T1000 (cell line): Measurements from ENCODE around the gene OR9Q1.
A peak's percentile ranks its signal among the peaks of the same experiment; 100 is the strongest.
"Not testable (repeated sequence)": the region's sequence is repeated elsewhere in the genome, so short reads cannot be mapped to it uniquely, and the experiment has no call there.

Experiments
- DNase-seq: peaks from one replicate; lab custom pipeline; 2025; ENCODE audit warnings: mixed read lengths; lab: John Stamatoyannopoulos, UW

The OR9Q1 gene

DNA sequence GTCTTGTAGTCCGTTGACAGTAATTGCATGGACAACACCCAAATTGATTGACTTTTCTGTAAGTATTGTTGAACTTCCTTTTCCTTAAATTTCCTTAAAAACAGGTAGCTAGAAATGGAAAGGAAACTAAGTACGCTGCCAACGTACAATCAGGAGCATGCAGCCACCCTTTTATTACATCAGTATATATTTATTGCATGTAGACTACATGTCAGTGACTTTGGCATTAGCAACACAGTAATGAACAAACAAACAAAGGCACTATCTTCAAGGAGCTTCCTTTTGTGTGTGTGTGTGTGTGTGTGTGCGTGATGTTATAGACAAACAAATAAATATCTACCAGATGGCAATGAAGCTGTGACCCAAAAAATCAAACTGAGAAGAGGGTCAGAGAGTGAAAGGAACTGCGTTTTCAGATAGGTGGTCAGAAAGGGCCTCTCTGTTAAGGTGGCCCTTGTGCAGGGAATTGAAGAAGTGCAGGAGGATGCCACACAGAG lies at the start of gene OR9Q1:
Gene OR9Q1 (plus strand): TSS at position 447 of the 497 bp plus-strand sequence. CDS start 155,564 bp downstream, outside the sequence.
- no peak for DNase-seq

DNA sequence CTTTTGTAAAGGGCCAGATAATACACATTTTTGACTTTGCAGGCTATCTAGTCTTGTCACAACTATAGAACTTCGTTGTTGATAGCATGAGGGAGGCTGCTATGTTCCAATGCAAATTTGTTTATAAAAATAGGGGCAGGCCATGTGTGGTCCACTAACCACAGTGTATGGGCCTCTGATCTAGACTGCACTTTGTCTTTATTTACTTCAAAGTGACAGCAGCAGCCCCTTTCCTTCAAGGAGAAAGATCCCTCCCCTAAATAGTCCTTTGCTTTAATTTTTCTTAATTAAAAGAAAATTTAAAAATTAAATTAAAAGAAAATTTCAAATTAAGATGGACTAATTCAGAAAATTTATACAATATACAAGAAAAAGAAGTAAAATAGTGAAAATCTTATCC lies 49.5 kb upstream of the OR9Q1 start:
- no peak for DNase-seq

DNA sequence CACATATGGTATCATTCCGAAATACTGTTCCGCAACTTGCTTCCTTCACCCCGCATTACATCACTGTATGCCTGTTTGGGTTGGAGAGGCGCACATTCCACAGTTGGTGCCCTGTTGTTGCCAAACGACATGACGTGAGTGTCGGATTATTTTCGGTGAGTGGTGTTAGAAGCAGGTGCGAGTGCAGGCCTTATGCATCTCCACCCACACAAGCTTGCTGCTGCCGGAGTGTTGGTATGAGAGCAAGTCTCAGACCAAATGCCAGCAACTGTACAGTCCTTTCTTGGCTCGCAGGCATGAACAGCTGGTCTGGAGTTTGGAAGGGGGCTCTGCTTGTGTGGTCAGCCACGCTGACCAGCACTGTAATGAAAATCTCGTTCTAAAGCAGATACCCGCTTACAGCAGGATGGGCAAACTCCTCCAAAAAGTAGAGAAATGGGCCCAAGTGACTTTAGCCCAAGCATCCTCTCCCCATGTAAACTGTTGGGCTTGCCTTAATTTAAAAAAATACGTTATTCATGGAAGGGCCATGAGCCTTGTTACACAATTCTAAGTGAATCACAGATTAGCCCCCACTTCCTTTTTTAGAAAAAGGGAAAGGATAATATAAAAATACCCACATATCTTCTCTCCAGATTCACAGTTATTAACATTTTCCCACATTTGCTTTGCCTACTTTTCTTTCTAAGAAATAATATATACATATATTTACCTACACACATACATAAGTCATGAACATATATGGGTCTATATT lies 48.7 kb upstream of the OR9Q1 start:
- no peak for DNase-seq

DNA sequence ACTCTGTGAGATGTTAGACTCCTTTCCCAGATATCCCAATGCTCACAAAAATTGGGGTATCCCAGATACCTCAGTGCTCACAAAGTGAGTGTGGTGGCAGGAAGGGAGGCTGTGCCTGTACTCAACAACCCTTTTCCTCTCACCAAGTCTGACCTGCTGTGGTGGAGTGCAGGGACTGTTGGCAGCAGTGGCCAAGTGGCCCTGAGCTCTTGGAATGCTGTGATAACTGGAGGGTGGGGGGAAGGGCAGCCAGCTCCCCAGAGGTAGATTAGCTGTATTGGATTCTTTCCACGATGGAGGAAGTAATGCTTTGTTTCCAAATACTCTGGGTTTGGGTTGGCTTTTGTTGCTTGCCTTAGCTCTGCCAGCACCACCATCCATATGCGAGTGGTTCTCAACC lies 46.0 kb upstream of the OR9Q1 start:
- DNase-seq = no peak

DNA sequence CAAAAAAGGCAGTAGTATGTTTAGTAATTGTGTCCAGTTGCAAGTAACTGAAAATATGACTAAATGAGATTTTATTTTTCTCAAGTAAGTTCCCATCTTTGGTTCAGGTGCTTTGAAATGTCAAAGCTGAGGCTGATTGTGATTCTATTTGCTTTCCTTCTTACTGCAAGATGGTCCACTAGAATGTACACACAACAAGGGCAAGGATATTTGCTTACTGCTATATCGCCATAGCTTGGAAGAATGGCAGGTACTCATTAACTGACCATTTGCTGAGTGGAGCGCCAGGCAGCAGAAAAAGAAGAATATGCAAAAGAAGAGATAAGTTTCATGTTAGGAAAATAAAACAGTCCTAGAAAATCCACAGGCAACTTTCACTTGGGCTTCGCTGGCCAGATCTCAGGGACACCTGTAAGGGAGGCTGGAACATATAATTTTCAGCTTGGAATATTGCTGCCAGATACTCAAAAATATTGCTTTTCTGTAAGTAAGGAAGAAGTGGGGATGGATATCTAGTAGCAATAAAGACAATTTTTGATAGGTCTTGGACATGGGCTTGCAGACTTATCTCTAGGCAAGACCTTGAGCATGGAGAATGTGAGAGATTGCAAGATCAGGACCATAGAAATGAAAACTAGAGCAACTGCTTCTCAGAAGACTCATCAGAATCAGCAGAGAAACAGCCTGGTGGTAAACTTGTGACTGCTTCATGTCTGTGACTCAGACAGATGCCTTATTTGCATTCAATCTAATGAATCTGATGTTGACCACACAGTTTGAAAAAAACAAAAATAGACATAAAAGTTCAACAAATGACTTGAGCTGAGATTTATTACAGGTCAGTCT lies 44.8 kb upstream of the OR9Q1 start:
- no peak for DNase-seq

- no peak for DNase-seq
Observed at GRCh38 chr11:57979532-57980079, 44.1 kb upstream of the OR9Q1 start.

DNA sequence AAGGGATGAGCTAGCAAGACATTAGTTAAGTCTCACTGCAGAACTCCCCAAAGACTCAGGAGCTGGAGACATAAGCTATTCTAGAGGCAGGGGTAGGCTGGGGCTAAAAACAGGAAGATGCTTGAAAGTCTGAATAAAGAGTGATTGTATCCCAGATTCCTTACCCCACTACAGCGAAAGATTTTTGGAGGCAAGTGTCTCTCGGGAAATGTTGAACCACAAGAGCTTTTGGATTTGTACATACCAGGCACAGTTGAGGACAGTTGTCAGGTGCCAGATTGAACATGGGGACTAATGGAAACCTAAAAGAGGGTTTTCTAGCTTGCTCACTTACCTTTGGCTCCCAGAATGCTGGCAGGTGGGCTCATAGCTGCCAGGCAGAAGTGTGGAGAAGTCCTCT lies 43.5 kb upstream of the OR9Q1 start:
- DNase-seq = no peak

DNA sequence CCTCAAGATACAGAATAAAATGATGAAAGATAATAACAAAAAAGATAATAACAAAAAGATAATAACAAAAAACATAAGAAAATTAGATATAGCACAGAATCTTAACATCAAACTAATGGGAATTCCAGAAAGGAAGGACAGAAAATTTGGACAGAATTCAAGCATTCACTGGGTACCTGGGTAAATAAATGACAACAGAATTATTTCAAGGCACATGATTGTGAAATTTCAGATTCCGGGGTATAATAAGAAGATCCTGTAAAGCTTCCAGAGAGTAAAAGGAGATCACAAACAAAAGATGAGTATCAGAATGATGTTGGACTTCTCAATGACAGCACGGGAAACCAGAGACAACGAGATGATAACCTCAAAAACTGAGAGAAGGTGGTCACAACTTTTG lies 42.1 kb upstream of the OR9Q1 start:
- no peak for DNase-seq

DNA sequence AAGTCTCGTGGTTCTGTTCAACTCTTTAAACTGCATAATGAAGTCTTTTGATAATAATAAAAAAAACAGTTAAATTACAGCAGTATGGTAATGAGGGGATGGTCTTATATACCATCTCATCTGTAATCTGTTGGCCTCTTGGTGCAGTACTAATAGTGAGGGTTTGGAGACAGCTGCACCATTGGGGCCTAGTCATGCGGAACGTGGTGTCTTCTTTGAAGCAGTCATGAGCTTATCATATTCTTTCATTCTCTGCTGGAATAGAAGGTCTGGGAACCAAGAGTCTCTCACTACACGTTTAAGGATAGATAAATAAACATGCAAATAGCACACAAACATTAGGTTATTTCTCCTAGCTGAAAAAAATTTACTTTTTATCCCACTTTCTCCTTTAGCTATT lies 40.9 kb upstream of the OR9Q1 start:
- DNase-seq = no peak

GRCh38 chr11:57983191-57983590 lies 40.5 kb upstream of the OR9Q1 start:
- DNase-seq = no peak

GRCh38 chr11:57999523-57999922 lies 24.2 kb upstream of the OR9Q1 start:
- DNase-seq = not testable (repeated sequence)

- not testable (repeated sequence) for DNase-seq
Observed at GRCh38 chr11:58000021-58000420, 23.7 kb upstream of the OR9Q1 start.

DNA sequence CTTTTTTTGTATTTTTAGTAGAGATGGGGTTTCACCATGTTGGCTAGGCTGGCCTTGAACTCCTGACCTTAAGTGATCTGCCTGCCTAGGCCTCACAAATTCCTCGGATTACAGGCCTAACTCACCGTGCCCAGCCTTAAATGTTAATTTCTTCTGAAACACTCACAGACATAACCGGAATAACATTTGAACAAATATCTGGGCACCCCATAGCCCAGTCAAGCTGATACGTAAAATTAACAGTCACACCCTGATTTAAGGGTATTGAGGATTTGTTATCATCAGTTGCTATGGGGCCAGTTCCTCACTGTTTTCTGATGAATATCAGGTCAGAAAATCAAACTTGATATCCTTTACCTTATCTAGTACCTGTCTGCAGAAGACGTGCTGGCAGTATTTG lies 23.0 kb upstream of the OR9Q1 start:
- DNase-seq = no peak

DNA sequence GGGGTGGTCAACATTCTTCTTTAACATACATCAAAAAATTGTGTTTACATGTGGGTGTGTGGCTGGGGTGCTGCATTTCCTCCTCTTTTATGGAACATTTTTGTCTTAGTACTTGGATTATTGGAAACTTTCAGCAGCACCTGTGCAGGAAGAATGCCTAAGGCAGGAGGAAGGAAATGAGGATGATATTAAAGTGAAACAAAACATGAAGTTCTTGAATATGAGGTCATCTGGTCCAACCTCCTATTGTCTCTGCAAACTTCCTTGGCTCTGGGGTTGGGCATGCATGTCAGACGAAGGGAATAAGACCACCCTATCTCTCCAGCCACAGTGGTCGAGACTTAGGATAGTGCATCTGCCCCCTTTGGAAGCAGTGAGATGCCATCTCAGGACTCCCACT lies 20.6 kb upstream of the OR9Q1 start:
- DNase-seq = no peak

- no peak for DNase-seq
Observed at GRCh38 chr11:58003591-58003990, 20.1 kb upstream of the OR9Q1 start.

DNA sequence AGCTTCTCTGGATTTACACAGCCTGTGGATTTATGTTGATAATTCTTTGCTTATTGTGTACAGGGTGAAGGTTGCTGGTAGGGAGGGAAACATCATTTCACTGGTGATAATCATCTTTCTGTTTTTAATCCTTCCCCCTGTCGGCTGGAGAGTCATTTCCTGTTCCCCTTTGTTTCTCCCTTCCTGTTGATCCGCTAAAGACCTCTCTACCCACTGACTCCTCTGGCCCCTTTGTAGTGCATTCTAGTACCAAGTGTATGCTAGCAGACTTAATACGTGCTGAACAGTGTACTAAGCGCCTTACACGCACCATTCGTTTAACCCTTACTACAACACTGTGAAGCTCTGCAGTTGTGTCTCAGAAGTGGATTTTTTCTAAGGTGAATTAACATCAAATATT lies 19.0 kb upstream of the OR9Q1 start:
- DNase-seq = no peak

DNA sequence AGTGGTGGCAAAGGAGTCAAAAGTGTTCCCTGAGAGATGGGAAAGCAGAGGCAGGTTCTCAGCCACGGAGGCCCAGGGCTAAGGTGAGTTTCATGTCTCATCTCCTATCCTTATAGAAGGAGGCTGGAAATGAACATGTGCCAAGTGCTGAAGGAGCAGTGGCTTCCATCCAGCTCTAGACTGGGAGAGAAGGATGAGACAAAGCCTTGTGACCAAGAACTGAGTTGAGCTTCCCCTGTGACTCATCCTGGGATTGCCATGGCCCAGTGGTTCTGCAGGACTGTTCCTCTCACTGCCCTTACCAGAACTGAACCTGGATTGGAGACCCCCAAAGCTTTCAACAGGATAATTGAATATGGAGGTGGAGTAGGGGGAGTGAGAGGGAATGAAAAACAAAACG lies 16.7 kb upstream of the OR9Q1 start:
- no peak for DNase-seq

DNA sequence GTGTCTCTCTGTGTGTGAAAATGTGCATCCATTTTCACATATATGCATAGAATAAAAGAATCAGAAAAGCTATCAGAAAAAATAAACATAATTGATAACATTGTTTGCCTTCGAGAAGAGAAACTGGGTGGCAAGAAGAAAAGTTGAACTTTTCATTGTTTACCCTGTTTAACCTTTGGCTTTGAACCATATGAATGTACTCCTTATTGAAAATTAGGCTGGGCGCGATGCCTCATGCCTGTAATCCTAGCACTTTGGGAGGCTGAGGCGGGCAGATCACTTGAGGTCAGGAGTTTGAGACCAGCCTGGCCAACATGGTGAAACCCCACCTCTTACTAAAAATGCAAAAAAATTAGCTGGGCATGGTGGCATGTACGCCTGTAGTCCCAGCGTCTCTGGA lies 11.9 kb upstream of the OR9Q1 start:
- DNase-seq = no peak

GRCh38 chr11:58024601-58025091 lies 965 bp downstream of the OR9Q1 start:
- DNase-seq = peak; percentile 23

DNA sequence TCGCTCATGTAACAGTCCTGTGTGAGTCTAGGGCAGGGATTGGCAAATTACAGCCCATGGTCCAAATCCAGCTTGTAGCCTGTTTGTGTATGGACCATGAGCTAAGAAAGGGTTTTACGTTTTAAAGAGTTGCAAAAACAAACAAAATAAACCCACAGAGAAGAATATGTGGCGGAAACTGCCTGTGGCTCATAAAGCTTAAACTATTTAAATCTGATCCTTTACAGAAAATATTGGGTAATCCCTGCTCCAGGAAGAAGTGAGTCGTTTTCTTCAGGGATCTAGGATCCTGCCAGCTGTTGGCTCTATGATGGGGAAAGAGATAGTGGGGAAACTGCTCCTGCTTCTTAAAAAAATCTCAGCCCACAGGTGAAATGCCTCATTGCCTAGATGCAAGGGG lies 3.7 kb downstream of the OR9Q1 start:
- DNase-seq = no peak

GRCh38 chr11:58028687-58029411 lies 5.2 kb downstream of the OR9Q1 start:
- no peak for DNase-seq

DNA sequence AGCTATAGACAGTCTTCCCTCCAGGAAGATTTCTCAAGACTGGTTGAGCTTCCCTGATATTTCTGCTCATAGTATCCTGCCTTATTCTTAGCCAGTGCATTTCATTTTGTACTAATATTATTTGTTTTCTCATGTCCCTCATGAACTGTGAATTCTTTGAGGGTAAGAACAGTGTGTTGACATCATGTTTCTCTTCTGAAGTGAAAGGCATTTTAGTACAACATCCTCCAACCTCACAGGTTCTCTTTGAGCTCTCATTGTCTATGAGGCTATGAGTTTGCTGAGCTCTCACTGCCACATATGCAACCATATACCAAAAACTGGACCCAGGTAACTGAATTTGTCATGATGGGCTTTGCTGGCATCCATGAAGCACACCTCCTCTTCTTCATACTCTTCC lies 7.0 kb downstream of the OR9Q1 start, which contains the start of gene OR6Q1:
Gene OR6Q1 (plus strand): TSS at position 301 of the 400 bp plus-strand sequence. CDS start 0 bp downstream, at position 301.
- DNase-seq = no peak
